GM21367 (cell line): ENCODE results near the gene SPACA5B.
A peak's percentile ranks its signal among the peaks of the same experiment; 100 is the strongest.
"Not testable (repeated sequence)": the region's sequence is repeated elsewhere in the genome, so short reads cannot be mapped to it uniquely, and the experiment has no call there.

Experiments
- ATAC-seq: cut with Tn5 transposase; IDR thresholded peaks from one replicate; pipeline ENCODE4 v1.9.1; 2021; ENCODE audit not compliant: unreplicated experiment

SPACA5B gene

DNA sequence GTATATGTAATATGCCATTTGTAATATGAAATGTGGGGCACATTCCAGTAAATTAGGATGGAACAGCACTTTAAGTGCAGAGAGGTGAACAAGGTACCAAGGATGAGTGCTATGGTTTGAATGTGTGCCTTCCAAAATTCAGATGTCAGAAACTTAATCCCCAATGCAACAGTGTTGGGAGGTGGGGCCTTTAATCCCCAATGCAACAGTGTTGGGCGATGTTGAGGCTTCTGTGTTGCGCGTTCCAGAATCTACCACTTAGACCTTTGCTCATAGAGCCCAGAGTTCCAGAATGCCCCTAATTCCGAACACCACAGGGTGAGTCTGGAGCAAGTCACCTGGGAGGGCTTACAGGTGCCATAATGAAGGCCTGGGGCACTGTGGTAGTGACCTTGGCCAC, at the start of gene SPACA5B:
Gene SPACA5B (plus strand): TSS at position 301 of the 400 bp plus-strand sequence. CDS start 62 bp downstream, at position 363.
- ATAC-seq: not testable (repeated sequence)

GRCh38 chrX:48083212-48083611, 47.2 kb upstream of the SPACA5B start:
- ATAC-seq: peak; percentile 68

- no peak for ATAC-seq
Observed at GRCh38 chrX:48083706-48084105, 46.7 kb upstream of the SPACA5B start.

DNA sequence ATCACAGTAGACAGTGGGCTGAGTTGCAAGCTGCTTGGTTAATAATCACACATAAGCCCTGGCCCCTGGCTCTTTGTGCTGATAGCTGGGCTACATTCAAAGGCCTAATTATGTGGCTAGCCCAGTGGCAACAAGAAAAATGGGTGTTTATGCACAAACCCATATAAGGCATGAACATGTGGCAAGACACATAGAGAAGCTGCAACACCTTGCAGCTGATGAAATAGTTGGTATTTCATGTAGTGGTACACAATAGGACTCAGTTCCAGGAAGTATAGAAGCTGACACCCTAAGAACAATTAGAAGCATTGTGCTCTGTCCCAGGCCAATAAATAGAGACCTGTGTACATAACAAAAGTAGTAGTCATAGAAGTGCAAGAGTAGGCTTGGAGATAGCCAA, 44.3 kb upstream of the SPACA5B start:
- ATAC-seq: no peak

GRCh38 chrX:48090123-48090522, 40.3 kb upstream of the SPACA5B start:
- no peak for ATAC-seq

DNA sequence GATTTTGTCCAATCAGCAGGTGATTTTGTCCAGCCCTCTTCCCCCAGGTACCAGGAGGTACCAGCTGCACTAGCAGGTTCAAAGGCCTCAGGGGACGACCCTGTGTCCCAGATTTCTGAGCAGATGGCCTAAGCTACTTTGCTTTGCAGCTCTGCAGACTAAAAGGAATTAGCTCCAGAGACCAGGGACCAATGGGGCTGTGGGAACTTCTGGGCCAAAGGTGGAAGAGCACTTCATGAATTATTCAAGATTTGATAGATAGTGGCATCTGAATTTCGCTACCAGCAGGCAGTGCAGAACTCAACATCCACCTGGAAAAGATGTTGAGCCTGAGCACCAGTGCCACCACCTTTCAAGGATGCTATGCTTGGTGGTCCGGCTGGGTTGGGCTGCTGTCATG, 37.9 kb upstream of the SPACA5B start:
- not testable (repeated sequence) for ATAC-seq

- no peak for ATAC-seq
Observed at GRCh38 chrX:48101443-48101842, 29.0 kb upstream of the SPACA5B start.

DNA sequence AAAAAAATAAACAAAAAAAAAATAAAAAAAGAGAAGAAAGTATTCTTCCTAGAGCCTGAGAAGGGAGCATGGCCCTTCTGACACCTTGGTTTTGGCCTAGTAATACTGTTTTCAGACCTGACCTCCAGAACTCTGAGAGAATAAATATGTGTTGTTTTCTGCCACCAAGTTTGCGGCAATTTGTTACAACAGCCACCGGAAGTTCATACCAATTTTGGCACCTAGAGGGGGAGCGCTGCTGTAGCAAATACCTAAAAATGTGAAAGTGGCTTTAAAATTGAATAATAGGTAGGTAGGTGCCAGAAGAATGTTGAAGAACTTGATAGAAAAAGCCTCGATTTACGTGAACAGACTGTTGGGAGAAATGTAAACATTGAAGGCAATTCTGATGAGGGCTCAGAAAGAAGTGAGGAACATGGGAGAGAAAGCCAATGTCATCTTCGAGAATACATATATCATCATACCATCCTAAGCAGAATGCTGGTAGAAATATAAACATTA, 27.5 kb upstream of the SPACA5B start:
- no peak for ATAC-seq

DNA sequence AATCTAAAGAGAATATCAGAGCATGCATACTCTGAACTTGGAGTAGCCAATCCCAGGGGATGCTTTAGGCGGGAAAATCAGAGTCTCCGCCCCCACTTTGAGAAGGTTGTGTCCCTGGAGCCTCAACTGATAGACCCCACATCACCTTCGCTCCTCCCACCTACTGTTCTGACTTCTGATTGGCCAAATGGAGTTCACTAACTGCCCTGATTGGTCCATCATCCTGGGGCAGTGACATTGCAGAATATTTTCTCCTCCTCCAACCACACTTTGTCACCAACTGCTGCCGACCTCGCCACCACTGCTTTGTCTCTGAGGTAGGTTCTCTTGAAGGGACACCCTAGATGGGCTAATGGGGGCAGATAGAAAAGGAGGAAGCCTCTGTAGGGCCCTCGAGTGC, 22.7 kb upstream of the SPACA5B start:
- ATAC-seq: no peak

GRCh38 chrX:48125286-48125685, 5.1 kb upstream of the SPACA5B start:
- not testable (repeated sequence) for ATAC-seq

DNA sequence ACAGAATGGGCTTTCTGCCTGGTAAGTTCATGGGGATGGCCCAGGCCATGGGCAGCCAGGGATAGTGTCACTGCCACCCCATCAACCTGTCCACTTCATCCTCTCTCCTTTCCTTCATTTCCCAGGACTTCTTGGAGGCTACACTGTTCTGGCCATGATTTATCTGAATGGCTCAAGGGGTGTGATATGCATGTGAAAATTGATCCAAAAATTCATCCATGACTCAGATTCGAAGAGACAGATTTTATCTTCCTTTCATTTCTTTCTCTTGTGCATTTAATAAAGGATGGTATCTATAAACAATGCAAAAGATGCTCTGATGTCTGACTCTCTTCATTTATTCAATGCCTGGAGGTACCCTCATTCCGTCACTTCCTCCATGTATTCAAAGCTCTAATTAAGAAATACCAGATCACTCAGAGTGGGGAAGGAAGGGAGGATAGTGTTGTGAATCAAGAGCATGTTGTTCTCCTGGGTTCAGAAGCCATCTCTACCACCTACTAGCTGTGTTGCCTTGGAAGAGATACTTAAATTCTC, 1.9 kb downstream of the SPACA5B start:
- ATAC-seq: not testable (repeated sequence)

- not testable (repeated sequence) for ATAC-seq
Observed at GRCh38 chrX:48139076-48139475, 8.7 kb downstream of the SPACA5B start.

DNA sequence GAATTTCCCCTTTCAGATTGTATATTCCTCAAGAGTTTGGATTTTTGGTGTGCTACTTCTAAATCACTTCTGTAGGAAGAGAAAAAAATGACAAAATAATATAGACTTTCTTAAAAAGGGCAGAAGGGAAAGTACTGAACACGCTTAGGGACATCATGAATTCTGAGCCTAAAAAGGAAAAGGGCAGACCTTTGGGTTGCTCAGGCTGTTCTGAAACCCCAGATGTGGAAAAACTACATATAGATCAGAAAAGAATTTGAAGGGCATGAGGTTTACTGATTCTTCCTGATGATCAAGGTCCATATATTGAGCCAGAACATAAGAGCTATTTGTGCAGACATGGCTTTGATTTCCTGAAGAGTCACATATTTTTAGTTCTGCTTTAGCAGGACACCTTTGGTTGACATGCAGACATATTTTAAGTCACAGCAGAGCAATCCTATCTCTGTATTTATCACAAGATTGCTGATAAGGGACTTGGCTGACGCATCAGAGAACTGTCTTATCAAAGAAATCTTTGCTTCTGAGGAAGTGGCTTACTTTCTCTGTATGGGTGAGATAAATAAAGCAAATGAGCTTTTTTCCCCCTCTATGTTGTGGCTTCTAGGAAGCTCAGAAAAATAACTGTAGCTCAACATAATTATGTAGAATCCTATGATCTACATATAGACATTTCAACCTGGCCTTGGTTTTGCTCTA, 11.5 kb downstream of the SPACA5B start:
- ATAC-seq: not testable (repeated sequence)

DNA sequence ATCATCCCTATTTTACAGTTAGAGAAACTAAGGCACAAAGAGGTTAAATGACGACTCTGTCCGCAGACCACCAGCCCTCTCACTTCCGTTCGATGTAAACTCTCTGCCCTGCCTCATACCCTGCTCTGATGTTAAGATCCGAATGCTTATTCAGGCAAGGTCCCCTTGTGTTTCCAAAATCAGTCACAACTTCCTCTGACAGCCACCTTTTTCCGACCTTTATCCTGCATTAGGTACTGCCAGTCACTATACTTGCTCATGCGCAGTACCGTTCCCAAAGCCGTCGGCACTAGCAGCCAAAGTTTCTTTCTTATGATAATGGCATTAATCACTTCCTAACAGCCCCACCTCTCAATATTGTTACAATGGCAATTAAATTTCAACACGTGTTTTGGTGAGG, 12.3 kb downstream of the SPACA5B start:
- ATAC-seq: not testable (repeated sequence)

GRCh38 chrX:48153769-48154168, 23.3 kb downstream of the SPACA5B start:
- no peak for ATAC-seq

DNA sequence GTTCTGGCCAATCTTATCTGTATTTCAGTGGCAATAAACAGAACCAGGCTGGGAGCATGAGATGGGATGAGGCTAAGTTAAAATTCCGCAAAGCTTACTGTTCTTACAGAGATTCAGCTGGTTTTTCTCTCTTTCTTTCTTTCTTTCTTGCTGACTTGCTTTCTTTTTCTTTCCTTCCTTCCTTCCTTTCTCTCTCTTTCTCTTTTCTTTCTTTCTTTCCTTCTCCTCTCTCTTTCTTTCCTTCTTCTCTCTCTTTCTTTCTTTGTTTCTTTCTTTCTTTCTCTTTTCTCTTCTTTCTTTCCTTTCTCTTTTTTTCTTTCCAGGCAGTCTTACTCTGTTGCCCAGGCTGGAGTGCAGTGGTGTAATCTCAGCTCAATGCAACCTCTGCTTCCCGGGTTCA, 24.4 kb downstream of the SPACA5B start:
- no peak for ATAC-seq

DNA sequence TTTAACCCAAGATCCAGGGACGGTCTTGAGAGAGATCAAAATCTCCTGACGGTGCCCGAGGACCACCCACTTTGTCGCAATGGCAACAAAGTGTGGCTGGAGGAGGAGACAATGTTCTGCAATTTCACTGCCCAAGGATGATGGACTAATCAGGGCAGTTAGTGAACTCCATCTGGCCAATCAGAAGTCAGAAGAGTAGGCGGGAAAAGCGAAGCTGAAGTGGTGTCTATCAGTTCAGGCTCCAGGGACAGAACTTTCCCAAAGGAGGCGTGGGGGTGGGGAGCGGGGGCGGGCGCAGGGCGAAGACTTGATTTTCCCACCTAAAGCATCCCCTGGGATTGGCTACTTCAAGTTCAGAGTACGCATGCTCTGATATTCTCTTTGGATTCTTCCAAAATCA, 25.6 kb downstream of the SPACA5B start:
- no peak for ATAC-seq

GRCh38 chrX:48165241-48165640, 34.8 kb downstream of the SPACA5B start:
- ATAC-seq: no peak

GRCh38 chrX:48166322-48166721, 35.9 kb downstream of the SPACA5B start:
- not testable (repeated sequence) for ATAC-seq

- no peak for ATAC-seq
Observed at GRCh38 chrX:48179691-48180090, 49.3 kb downstream of the SPACA5B start.

DNA sequence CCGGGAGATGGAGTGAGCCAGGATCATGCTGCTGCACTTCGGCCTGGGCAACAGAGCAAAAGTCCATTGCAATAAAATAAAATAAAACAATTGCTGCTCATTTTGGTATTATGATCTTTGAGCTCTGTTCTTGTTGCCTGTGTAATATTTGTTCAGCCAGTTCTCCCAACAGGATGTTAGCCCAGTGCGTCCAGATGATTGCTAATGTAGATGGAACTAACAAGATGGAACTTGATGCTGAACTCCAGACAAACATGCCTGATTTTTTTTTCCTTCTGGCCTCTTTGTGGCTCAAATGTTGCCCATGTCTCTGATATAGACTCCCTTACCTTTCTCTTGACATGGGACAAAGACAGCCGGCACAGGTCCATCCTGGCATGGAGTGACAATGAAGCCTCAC, 50.4 kb downstream of the SPACA5B start:
- no peak for ATAC-seq

DNA sequence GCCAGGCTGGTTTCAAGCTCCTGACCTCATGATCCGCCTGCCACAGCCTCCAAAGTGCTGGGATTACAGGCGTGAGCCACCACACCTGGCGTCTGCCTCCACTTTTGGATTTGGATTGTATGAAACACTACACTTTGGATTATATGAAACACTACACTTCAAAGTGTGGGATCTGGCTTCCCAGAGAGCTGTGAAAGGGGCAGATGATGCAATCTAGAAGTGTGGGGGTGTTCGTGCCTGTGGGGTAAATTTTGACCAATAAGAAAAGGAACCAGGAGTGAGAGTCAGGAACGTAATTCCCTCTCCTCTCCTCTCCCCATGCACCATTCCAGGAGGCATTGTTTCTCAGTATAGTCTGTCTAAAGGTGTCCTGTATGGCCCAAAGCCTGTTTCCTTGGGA, 51.5 kb downstream of the SPACA5B start:
- ATAC-seq: not testable (repeated sequence)
